Effector memory CD4-positive, alpha-beta T cell (primary cell): Measurements from ENCODE around the gene MGAT4A.

Experiments used
- DNase-seq, 3 donors: peaks; one replicate each; pipeline ENCODE4 v3.0.0-alpha.2; 2020
- H3K27ac ChIP-seq: 2 replicates; pipeline ENCODE4 v1.7.0; 2013; ENCODE audit warnings: mild to moderate bottlenecking, low read length, moderate library complexity; ENCODE audit not compliant: insufficient read depth, poor library complexity, severe bottlenecking
- H3K27me3 ChIP-seq: replicated peaks from 2 replicates; pipeline ENCODE4 v1.7.0; 2013; ENCODE audit warnings: mild to moderate bottlenecking, low read length; ENCODE audit not compliant: insufficient read depth, control insufficient read depth, poor library complexity, severe bottlenecking
- H3K36me3 ChIP-seq: 2 replicates; pipeline ENCODE4 v1.7.0; 2013; ENCODE audit warnings: mild to moderate bottlenecking, low read length, moderate library complexity; ENCODE audit not compliant: control insufficient read depth, insufficient read depth
- H3K4me1 ChIP-seq: 2 replicates; pipeline ENCODE4 v1.7.0; 2013; ENCODE audit warnings: low read length, mild to moderate bottlenecking; ENCODE audit not compliant: control insufficient read depth, insufficient read depth, poor library complexity, severe bottlenecking
- H3K4me3 ChIP-seq: 2 replicates; pipeline ENCODE4 v1.7.0; 2013; ENCODE audit warnings: low read length, low read depth, mild to moderate bottlenecking; ENCODE audit not compliant: insufficient read depth, poor library complexity, severe bottlenecking
- H3K9me3 ChIP-seq: 2 replicates; pipeline ENCODE4 v1.7.0; 2013; ENCODE audit warnings: mild to moderate bottlenecking, low read length, moderate library complexity; ENCODE audit not compliant: control insufficient read depth

MGAT4A gene

DNA sequence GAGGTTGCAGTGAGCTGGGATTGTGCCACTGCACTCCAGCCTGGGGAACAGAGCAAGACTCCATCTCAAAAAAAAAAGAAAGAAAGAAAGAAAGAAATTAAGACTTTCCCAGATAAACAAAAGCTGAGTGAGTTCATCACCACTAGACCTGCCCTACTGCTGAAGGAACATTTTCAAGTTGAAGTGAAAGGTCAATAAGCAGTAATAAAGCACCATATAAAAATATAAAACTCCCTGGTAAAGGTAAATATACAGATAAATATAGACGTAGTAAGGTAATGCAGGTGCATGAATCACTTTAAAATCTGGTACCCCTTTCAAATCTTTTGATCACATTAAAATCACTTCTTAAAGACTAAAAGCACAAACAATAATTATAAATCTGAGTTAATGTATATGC lies 79.9 kb downstream of the MGAT4A start:
- Histone ChIP-seq H3K4me1 (peaks cover 26% of the 10 kb centered on the region), H3K27ac (no peak overlapping the region), H3K4me3 (no peak overlapping the region), H3K27me3 (no peaks in the 10 kb centered on the region), H3K36me3 (peaks cover 26% of the 10 kb centered on the region), H3K9me3 (no peaks in the 10 kb centered on the region)
- DNase-seq: no peak

DNA sequence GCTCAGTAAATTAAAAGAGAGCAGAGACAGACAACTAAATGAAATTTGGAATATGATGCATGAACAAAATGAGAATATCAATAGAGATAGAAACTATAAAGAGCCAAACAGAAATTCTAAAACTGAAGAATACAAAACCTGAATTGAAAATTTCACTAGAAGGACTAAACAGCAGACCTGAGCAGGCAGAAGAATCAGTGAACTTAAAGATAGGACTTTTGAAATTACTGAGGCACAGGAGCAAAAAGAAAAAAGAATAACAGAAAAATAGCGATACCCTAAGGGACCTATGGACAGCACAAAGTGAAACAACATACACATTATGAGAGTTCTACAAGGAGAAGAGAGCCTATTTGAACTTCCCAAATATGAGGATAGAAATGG lies 80.9 kb downstream of the MGAT4A start:
- no peak for DNase-seq
- H3K4me1 ChIP-seq: peaks cover 16% of the 10 kb centered on the region
- H3K9me3 ChIP-seq: no peaks in the 10 kb centered on the region
- H3K27me3 ChIP-seq: no peaks in the 10 kb centered on the region
- H3K27ac ChIP-seq: peak overlapping the region; percentile 3
- peaks cover 26% of the 10 kb centered on the region for H3K36me3 ChIP-seq
- H3K4me3 ChIP-seq: no peak overlapping the region

DNA sequence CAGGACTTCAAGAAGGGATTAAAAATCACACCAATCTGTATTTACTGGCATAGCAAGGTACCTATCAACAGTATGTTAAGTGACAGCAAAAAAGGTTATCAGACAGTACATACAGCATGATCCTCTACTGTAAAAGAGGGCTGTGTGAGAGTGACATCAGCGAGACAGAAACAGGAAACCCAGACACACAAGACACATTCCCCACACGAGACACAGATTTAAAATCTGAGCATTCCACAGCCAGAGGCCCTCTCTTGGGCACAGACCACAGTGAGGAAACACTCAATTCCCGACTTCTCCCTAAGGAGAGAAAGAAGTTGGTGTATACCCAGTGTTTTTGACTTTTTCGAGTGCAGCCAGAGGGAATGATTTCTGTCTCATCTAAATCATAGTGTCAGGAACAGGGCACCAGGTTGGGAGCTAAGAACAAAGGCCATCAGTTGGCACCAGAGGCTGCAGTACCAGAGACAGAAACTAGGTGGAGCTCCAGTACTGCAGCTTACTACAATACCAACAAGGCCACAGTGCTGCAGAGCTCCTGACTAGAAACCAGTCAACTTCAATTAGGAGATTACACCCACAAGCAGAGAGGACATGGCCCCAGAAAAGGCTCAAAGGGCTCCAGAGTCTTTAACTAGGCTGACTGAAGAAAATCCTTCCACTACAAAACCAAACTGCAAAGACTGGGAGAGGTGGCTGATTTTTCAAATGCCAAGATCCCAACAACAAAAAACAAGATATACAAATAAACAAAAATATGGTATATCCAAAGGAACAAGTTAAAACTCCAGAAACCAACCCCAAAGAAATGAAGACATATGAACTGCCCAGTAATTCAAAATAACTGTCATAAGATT lies 81.6 kb downstream of the MGAT4A start:
- Histone ChIP-seq H3K36me3 (peaks cover 29% of the 10 kb centered on the region), H3K27ac (peak overlapping the region; percentile 49)

DNA sequence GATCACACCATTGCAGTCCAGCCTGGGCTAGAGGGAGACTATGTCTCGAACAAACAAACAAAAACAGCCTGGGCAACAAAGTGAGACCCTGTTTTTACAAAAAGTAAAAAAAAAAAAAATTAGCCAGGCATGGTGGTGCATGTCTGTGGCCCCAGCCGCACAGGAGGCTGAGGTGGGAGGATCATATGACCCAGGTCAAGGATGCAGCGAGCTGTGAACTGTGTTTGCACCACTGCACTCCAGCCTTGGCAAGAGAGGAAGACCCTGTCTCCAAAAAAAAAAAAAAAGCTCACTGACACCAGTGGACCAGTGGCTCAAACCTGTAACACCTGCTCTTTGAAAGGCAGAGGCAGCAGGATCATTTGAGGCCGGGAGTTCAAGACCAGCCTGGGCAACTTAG lies 82.5 kb downstream of the MGAT4A start:
- Histone ChIP-seq H3K36me3 (peaks cover 34% of the 10 kb centered on the region), H3K4me3 (no peak overlapping the region), H3K9me3 (no peaks in the 10 kb centered on the region), H3K4me1 (peaks cover 7% of the 10 kb centered on the region), H3K27ac (peak overlapping the region; percentile 49), H3K27me3 (no peaks in the 10 kb centered on the region)
- DNase-seq: no peak

More for the DNA sequence above, 81.6 kb downstream of the MGAT4A start:
- H3K9me3 ChIP-seq: no peaks in the 10 kb centered on the region
- DNase-seq: peak; percentile 61 to 74 (median 65)
- H3K27me3 ChIP-seq: no peaks in the 10 kb centered on the region
- H3K4me3 ChIP-seq: no peak overlapping the region
- peaks cover 11% of the 10 kb centered on the region for H3K4me1 ChIP-seq

DNA sequence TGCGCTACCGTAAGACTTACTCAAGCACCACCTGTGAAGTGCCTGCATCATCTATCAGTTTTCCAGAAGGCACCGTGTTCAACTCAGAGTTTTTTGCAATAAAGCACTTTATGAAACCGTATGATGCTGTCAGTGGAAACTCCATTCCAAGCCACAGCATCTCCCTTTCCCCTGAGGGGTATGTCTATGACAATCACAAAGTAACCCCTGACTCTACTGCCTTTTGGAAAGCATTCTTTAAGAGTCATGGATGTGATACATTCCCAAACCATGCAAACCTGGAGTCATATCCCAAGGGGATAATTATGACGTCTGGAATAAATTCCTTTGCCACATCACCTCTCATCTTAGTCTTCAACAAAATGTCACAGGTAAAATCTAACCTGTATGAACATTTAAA lies 83.3 kb downstream of the MGAT4A start:
- no peaks in the 10 kb centered on the region for H3K27me3 ChIP-seq
- no peak overlapping the region for H3K27ac ChIP-seq
- no peak for DNase-seq
- H3K4me3 ChIP-seq: no peak overlapping the region
- no peaks in the 10 kb centered on the region for H3K9me3 ChIP-seq
- peaks cover 42% of the 10 kb centered on the region for H3K36me3 ChIP-seq
- peaks cover 5% of the 10 kb centered on the region for H3K4me1 ChIP-seq

DNA sequence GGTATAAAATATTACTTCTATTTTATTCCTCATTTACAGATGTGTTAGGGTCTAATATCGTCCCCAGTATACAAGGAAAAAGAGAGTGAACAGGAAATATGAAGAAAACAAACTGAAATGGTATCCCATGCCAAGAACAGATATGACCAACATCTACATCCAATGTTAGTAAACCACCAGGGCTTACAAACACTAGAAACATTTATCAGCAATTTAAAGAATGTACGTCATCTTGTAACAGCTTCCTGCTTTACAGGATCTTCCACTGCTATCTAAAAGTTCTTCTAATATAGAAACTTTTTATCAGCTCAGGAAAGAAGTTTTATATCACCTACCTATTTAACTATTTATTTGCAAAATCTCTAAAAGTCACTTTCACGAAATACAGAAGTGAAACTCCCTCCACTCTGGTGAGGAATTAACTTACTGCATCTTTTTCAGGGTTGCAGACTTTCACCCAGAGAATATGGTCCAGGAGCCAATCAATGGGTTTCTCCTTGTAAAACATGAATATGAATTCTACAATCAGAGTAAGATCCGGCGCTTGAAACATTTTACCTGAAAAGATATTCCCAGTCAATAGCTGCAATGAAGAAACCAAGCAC lies 87.3 kb downstream of the MGAT4A start:
- Histone ChIP-seq H3K27ac (no peak overlapping the region), H3K4me3 (no peak overlapping the region), H3K27me3 (no peaks in the 10 kb centered on the region), H3K36me3 (peaks cover 70% of the 10 kb centered on the region), H3K4me1 (no peaks in the 10 kb centered on the region), H3K9me3 (no peaks in the 10 kb centered on the region)
- DNase-seq: no peak

DNA sequence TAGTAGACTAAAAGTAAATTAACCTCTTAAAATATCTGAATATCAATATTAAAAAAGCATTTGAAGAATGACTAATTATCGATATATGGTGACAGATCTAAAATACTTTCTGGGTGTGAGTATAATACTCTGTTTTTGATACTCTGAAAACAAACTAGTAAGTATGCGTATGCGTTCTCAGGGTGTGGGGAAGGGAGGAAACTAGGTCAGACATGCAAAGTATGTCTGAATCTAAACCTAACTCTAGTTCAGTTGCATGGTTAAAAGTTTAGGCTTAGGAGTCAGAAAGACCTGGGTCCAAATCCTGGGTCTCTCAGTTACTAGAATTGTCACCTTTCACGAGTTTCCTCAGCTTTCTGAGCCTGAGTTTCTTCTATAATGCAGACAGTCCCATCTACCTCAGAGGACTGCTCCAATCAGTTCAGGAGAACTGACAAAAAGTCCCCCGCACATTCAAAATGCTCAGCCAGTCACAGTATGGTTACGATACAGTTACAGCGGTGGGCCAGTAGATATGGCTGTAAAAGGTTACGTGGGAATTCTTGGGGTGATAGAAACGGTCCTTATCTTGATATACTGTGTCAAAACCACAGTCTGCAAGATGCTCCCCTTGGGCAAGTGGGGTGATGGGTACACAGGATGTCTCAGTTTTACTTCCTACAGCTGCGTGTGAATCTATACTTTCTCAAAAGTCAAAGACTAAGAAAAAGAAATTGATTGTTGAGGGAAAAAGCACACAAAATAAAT lies 93.4 kb downstream of the MGAT4A start:
- H3K4me1 ChIP-seq: peaks cover 25% of the 10 kb centered on the region
- DNase-seq: peak; percentile 40 to 56 (median 46)

DNA sequence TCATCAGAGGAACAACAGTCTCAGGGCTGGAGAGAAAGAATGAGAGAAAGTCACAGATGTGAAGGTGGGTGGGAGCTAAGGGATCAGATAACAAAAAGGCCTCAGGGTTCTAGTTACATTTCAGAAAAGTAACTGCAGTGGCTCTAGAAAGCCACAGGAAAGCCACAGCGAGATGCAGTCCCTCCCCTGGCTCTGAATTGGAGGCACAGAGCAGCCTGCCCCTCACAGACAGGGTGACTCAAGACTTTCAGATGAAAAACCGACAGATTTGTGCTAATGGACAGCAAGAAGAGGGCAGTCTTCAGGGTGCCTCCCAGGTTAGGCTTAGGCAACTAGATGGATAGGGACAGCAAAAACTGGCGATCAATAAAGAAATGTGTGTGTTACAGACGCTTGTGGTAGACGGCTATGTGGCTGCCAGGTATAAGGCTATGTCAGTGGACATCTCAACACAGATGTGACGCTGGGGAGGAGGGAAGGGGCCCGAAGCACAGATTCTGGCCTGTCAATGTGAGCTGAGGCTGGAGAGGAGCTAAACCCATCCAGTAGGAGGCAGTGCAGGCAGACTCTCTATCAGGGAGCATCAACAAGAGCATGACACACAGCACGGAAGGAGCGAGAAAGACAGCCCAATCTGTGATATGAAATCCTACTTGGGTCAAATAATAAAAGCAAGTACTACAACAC lies 96.4 kb downstream of the MGAT4A start:
- DNase-seq: peak in 1 of 3 donors; percentile 23

More for the DNA sequence above, 93.4 kb downstream of the MGAT4A start:
- Histone ChIP-seq H3K36me3 (peaks cover 70% of the 10 kb centered on the region), H3K27me3 (no peaks in the 10 kb centered on the region), H3K27ac (peak overlapping the region; percentile 70), H3K9me3 (no peaks in the 10 kb centered on the region), H3K4me3 (no peak overlapping the region)

DNA sequence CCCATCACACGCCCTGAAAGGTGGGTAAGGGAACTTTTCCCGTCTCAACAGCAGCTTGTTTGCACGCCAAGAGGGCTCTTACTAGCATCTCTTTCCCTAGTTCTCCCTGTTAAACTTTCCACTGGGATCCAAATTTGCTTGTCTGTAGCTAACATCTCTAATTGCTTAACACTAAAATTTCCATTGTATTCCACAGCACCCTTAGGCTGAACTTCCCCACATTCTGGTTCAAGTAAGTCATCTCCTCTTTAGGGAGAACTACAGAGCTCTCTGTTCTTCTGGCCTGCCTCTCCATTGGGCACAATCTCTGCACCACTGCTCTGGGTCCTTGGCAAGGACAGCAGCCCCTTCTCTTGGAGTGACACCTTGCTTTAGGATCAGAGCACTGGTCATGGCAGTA lies 98.6 kb downstream of the MGAT4A start:
- Histone ChIP-seq H3K27me3 (no peaks in the 10 kb centered on the region), H3K27ac (no peak overlapping the region), H3K4me3 (no peak overlapping the region), H3K9me3 (no peaks in the 10 kb centered on the region), H3K4me1 (peaks cover 18% of the 10 kb centered on the region), H3K36me3 (peaks cover 70% of the 10 kb centered on the region)
- DNase-seq: no peak

More for the DNA sequence above, 96.4 kb downstream of the MGAT4A start:
- Histone ChIP-seq H3K36me3 (peaks cover 77% of the 10 kb centered on the region), H3K27ac (peak overlapping the region; percentile 40), H3K4me1 (peaks cover 25% of the 10 kb centered on the region), H3K27me3 (no peaks in the 10 kb centered on the region), H3K9me3 (no peaks in the 10 kb centered on the region), H3K4me3 (no peak overlapping the region)
